Measurements from ENCODE around the gene ADAMTS3.

ADAMTS3 gene

GRCh38 chr4:72255269-72255668 lies 313.8 kb downstream of the ADAMTS3 start:
- Histone ChIP-seq H3K27me3 (ENCODE audit: insufficient read depth, low read depth, severe bottlenecking) (no peaks in the 10 kb centered on the region), H3K9me3 (ENCODE audit: severe bottlenecking) (peaks cover 3% of the 10 kb centered on the region), H3K4me3 (ENCODE audit: low read depth, low read length) (no peak overlapping the region), H3K36me3 (no peaks in the 10 kb centered on the region), H3K27ac (no peak overlapping the region)
- no peak for TF ChIP-seq CTCF (IDR thresholded peaks at IDR 0.05; ENCODE audit: low read depth, low read length)
- no peak for DNase-seq

- H3K4me3 ChIP-seq (ENCODE audit: low read depth, low read length) = no peak overlapping the region
- H3K27ac ChIP-seq = no peak overlapping the region
- no peaks in the 10 kb centered on the region for H3K36me3 ChIP-seq
- H3K9me3 ChIP-seq (ENCODE audit: severe bottlenecking) = no peaks in the 10 kb centered on the region
- no peaks in the 10 kb centered on the region for H3K27me3 ChIP-seq (ENCODE audit: insufficient read depth, low read depth, severe bottlenecking)
- DNase-seq = no peak
- no peak for TF ChIP-seq CTCF (IDR thresholded peaks at IDR 0.05; ENCODE audit: low read depth, low read length)
Observed at GRCh38 chr4:72243641-72244040, 325.4 kb downstream of the ADAMTS3 start.

- no peak overlapping the region for H3K27ac ChIP-seq
- no peak for TF ChIP-seq CTCF (IDR thresholded peaks at IDR 0.05; ENCODE audit: low read depth, low read length)
- H3K36me3 ChIP-seq = no peaks in the 10 kb centered on the region
- H3K27me3 ChIP-seq (ENCODE audit: insufficient read depth, low read depth, severe bottlenecking) = no peaks in the 10 kb centered on the region
- H3K4me3 ChIP-seq (ENCODE audit: low read depth, low read length) = no peak overlapping the region
- no peaks in the 10 kb centered on the region for H3K9me3 ChIP-seq (ENCODE audit: severe bottlenecking)
- no peak for DNase-seq
Observed at GRCh38 chr4:72239487-72240116, 329.4 kb downstream of the ADAMTS3 start.

Data from WERI-Rb-1 (cell line).